ENCODE data around the gene CARD9.

DNA sequence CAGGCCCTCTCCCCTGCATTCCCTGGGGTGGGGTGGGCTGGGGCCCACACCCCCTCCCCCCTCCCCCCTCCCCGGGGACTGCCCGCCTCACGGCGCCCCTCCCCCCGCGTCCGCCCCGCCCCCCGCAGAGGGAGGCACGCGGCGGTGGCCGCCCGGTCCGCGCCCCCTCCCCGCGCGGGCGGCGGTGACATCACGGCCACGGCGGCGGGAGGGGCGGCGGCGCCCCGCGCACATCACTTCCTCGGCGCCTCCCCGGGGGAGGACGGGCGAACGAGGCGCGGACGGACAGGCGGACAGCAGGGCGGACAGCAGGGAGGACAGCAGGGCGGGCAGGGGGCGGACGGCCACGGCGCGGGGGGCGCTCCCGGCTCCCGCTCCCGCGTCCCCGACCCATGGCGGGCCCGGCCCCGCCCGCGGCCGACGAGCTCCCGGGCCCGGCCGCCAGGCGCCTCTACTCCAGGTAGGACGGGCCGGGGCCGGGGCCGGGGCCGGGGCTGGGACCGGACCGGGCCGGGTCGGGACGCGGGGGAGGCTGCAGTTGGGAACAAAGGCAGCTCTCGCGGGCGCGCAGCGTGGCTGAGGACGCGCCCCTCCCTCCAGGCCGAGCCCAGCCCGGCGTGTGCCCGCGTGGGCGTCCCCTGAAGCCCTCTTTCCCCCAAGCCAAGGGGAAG, 46.0 kb downstream of the CARD9 start, which contains the start of gene GPSM1:
- TF ChIP-seq, protein P1, sequence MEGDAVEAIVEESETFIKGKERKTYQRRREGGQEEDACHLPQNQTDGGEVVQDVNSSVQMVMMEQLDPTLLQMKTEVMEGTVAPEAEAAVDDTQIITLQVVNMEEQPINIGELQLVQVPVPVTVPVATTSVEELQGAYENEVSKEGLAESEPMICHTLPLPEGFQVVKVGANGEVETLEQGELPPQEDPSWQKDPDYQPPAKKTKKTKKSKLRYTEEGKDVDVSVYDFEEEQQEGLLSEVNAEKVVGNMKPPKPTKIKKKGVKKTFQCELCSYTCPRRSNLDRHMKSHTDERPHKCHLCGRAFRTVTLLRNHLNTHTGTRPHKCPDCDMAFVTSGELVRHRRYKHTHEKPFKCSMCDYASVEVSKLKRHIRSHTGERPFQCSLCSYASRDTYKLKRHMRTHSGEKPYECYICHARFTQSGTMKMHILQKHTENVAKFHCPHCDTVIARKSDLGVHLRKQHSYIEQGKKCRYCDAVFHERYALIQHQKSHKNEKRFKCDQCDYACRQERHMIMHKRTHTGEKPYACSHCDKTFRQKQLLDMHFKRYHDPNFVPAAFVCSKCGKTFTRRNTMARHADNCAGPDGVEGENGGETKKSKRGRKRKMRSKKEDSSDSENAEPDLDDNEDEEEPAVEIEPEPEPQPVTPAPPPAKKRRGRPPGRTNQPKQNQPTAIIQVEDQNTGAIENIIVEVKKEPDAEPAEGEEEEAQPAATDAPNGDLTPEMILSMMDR (conservative IDR thresholded peaks at IDR 0.05): no peak
- no peak for TF ChIP-seq EZH2 (IDR thresholded peaks at IDR 0.05; ENCODE audit: low read depth)

Measured in PC-9 (cell line).